Progenitor cell of endocrine pancreas (in vitro differentiated cells): ENCODE results near the gene CAMKK1. TPM values are rescaled to one million over a fixed set of nuclear protein-coding genes. Genes with fewer than 3 reads are reported as not detected.

Experiments used
- DNase-seq: peaks from one replicate; pipeline ENCODE4 v3.0.0; 2021; ENCODE audit warnings: low spot score; ENCODE audit not compliant: unreplicated experiment
- H3K27ac Mint-ChIP-seq: 2 replicates; pipeline ENCODE4 v1.8.0; 2021; ENCODE audit warnings: mild to moderate bottlenecking, moderate library complexity, mixed read lengths
- H3K27me3 Mint-ChIP-seq: 2 replicates; pipeline ENCODE4 v1.8.0; 2021; ENCODE audit warnings: mixed read lengths
- H3K36me3 Mint-ChIP-seq: 2 replicates; pipeline ENCODE4 v1.8.0; 2022; ENCODE audit warnings: mixed read lengths; ENCODE audit not compliant: insufficient read depth
- H3K4me1 Mint-ChIP-seq: 2 replicates; pipeline ENCODE4 v1.8.0; 2021; ENCODE audit warnings: low read depth, mixed read lengths
- H3K4me3 Mint-ChIP-seq: 2 replicates; pipeline ENCODE4 v1.8.0; 2021; ENCODE audit warnings: low read depth, mild to moderate bottlenecking, moderate library complexity, mixed read lengths
- H3K9me3 Mint-ChIP-seq: 2 replicates; pipeline ENCODE4 v1.8.0; 2021; ENCODE audit warnings: low read depth, mixed read lengths
- total RNA-seq: library from RNA; stranded (reverse); gene quantifications from 2 replicates; pipeline ENCODE4 v1.2.1, GENCODE V29; 2021
- TF ChIP-seq, protein P1 (sequence below): fragments of 200-600 bp; sonication (generic); IDR thresholded peaks from one replicate; pipeline ENCODE4 v1.5.0; 2021; ENCODE audit warnings: antibody characterized with exemption, mild to moderate bottlenecking; ENCODE audit not compliant: unreplicated experiment

CAMKK1 gene
- total RNA-seq, 1 donor from 2014 or later = 3.6 TPM

DNA sequence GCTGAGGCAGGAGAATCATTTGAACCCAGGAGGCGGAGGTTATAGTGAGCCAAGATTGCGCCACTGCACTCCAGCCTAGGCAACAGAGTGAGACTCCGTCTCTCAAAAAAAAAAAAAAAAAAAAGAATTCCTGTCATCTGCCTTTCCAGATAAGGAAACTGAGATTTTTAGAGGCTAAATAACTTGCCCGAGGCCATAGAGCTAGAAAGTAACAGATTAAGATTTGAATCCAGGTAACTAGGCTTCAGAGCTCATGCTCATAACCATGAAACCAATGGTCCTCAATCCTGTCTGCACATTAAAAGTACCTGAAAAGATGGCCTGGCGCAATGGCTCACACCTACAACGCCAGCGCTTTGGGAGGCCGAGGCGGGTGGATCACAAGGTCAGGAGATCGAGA, 56.3 kb downstream of the CAMKK1 start:
- Mint-ChIP-seq H3K36me3 (peaks cover 29% of the 10 kb centered on the region), H3K4me1 (peaks cover 3% of the 10 kb centered on the region), H3K4me3 (no peak overlapping the region), H3K27ac (peak overlapping the region; percentile 59), H3K9me3 (no peaks in the 10 kb centered on the region), H3K27me3 (no peaks in the 10 kb centered on the region)
- no peak for DNase-seq
- TF ChIP-seq, protein P1, sequence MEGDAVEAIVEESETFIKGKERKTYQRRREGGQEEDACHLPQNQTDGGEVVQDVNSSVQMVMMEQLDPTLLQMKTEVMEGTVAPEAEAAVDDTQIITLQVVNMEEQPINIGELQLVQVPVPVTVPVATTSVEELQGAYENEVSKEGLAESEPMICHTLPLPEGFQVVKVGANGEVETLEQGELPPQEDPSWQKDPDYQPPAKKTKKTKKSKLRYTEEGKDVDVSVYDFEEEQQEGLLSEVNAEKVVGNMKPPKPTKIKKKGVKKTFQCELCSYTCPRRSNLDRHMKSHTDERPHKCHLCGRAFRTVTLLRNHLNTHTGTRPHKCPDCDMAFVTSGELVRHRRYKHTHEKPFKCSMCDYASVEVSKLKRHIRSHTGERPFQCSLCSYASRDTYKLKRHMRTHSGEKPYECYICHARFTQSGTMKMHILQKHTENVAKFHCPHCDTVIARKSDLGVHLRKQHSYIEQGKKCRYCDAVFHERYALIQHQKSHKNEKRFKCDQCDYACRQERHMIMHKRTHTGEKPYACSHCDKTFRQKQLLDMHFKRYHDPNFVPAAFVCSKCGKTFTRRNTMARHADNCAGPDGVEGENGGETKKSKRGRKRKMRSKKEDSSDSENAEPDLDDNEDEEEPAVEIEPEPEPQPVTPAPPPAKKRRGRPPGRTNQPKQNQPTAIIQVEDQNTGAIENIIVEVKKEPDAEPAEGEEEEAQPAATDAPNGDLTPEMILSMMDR = no peak

DNA sequence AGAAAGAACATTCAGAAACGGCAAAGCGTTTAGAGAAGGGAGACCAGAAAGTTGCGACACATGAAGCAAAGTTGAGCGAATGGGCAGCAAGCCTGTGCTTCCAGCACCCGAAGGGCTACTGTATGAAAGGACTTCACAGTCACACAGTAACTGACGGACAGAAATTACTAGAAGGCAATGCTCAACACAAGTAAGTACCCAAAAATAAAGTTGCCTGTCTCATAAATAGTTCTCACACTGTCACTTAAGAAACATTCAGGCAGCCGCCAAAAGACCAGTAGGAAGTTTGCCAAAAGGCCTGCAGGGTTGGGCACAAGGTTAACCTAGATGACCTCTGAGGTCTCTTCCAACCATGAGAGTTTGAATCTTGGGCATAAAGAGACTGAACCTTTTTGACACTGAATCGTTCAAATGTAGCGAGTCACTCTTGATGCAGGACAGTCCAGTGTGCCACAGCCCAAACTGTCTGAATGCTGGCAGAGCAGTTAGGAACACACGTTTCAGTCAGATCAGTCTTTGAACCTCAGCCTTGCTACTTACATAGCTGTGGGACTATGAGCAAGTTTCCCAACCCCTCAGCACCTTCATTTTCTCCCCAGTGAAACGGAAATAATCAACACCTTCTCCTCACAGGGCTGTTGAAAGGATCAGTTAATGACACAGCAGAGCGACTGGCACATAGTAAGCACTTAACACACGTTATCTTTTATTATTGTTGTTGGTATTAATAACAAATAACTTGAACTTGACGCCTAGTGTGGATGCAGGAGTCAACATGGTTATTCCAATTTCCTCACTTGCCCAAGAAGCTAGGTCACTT, 57.2 kb downstream of the CAMKK1 start:
- Mint-ChIP-seq H3K36me3 (peaks cover 25% of the 10 kb centered on the region), H3K9me3 (no peaks in the 10 kb centered on the region), H3K27me3 (no peaks in the 10 kb centered on the region)

DNA sequence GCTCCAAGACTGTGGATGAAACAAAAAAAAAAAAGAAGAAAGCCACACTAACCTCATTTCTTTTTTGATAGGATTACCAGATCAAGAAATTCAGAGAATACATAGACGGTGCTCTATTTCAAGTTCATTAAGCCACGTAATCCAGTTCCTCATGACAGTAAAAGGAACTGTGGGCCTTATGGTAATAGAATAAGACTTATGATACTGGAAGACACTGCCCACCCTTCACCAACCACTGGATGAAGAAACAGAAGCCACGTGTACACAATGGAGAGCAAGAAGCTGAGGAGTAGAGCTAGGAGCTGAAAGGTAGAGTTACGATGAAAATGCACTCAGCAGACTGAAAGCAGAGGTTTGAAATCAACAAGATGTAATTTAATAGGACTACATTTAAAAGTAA, 58.0 kb downstream of the CAMKK1 start:
- no peak overlapping the region for H3K27ac Mint-ChIP-seq
- H3K36me3 Mint-ChIP-seq = peaks cover 22% of the 10 kb centered on the region
- H3K9me3 Mint-ChIP-seq = no peaks in the 10 kb centered on the region
- peaks cover 3% of the 10 kb centered on the region for H3K4me1 Mint-ChIP-seq
- no peaks in the 10 kb centered on the region for H3K27me3 Mint-ChIP-seq
- no peak overlapping the region for H3K4me3 Mint-ChIP-seq
- TF ChIP-seq, protein P1 = no peak
- no peak for DNase-seq

More for the DNA sequence above, 57.2 kb downstream of the CAMKK1 start:
- Mint-ChIP-seq H3K4me1 (peaks cover 3% of the 10 kb centered on the region), H3K4me3 (no peak overlapping the region), H3K27ac (no peak overlapping the region)
- DNase-seq = no peak
- TF ChIP-seq, protein P1 = no peak

DNA sequence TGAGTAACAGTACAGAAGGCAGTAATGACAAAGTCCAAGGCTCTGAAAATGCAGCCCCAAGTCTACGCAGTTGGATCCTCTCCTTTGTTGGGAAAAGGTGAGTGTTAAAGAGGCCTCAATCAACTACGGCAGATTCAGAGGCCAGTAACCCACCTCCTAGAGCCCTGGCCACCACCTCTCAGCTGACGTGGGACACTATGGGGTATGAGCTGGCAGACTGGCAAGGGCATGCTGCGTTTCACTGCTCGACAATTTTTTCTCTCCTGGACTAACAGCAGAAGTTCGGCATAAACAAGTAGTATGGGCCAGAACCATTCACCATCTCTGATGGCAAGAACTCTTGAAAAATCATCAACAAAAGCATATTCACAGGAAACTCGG, 64.0 kb downstream of the CAMKK1 start:
- H3K36me3 Mint-ChIP-seq = peaks cover 16% of the 10 kb centered on the region
- H3K27ac Mint-ChIP-seq = no peak overlapping the region
- TF ChIP-seq, protein P1 = no peak
- no peaks in the 10 kb centered on the region for H3K27me3 Mint-ChIP-seq
- H3K4me3 Mint-ChIP-seq = no peak overlapping the region
- H3K9me3 Mint-ChIP-seq = no peaks in the 10 kb centered on the region
- H3K4me1 Mint-ChIP-seq = no peaks in the 10 kb centered on the region
- DNase-seq = no peak

DNA sequence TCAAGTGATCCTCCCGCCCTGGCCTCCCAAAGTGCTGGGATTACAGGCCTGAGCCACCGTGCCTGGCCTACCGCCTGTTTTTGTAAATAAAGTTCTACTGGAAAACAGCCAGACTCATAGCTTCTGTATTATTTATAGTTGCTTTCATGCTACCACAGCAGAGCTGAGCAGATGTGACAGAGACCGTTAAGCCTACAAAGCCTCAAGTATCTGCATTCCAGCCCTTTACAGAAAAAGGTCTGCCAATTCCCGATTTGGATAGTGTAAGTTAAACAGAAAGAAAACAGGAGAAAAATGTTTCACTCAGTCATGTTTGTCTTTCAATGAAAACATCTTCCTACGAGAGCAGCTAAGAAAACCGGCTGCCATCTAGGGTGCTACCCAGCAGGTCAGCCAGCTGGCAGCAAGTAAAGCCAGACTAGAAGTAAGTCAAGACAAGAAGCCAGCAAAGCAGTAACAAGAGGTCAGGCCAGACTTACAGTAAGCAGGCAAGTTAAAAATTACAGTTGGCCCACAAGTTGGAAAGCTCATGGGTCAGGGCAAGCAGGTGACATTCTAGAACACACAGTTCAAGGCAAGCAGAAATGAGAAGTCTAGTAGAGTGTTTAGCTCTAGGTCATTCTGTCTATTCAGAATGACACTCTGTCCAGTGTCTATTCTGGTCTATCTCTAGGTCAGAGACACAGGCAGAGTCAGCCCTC, 64.6 kb downstream of the CAMKK1 start:
- Mint-ChIP-seq H3K9me3 (no peaks in the 10 kb centered on the region), H3K36me3 (peaks cover 13% of the 10 kb centered on the region), H3K4me1 (no peaks in the 10 kb centered on the region), H3K27ac (no peak overlapping the region), H3K27me3 (no peaks in the 10 kb centered on the region), H3K4me3 (no peak overlapping the region)
- no peak for DNase-seq
- TF ChIP-seq, protein P1 = no peak
